HL-60/S4 (cell line): ENCODE results near the gene FAM107B.

ENCODE experiments used
- in situ Hi-C: fragments of 300-500 bp; cut with MboI; formaldehyde crosslinking; loops from 2 replicates; pipeline ENCODE4 v1.14.3; 2022; ENCODE audit warnings: low sequenced_read_pairs

The FAM107B gene

DNA sequence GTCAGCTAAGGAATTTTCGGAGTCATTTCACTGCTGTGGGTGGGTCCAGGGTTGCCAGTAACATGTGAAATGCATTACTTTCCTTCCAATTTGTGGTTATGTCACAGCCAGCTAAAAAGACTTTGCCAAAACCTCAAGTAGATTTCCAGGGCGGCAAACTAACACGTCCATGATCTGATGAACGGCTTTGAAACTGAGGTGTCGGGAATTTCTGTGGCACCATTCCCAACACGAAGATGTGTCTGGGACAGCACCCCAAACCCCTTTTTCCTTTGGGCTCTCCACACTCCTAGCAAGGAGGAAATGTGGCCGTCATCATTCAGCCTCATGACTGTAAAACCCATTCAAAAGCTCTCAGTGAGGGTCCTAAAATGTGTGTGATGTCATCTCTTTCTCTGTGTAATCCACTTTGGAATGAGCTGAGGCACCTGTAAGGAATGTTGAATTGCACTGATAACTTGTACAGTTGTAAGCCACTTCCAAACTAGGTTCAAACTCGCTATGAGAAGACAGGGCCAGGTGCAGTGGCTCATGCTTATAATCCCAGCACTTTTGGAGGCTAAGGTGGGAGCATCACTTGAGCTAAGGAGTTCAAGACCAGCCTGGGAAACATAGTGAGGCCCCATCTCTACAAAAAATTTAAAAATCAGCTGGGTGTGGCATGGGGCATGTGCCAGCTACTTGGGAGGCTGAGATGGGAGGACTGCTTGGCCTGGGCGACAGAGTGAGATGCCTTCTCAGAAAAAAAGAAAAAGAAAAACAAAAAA, 297.9 kb downstream of the FAM107B start:
- in situ Hi-C loops: no loop called here

DNA sequence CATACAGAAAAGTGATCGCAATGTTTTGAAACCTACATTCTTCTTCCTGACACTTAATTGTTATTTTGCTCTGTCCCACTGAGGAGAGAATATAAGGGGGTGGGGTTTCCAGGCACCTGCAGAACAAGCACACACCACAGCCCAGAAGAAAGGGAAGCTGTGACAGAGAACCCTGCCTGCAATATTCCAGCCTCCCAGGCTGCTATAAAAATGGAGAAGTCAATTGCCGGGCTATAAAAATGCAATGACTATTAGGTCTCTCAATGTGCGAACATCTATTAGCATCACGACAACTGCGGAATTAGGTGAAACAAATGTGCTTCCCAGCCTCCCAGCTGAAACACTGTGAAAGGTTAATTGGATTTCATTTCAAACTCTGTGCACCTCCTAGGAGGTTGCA, 298.7 kb downstream of the FAM107B start:
- in situ Hi-C loops: no loop called here

GRCh38 chr10:14474656-14475055, 300.0 kb downstream of the FAM107B start:
- in situ Hi-C loops: no loop called here

- in situ Hi-C loops: no loop called here
These were observed 303.8 kb downstream of the FAM107B start for GRCh38 chr10:14470920-14471319.

DNA sequence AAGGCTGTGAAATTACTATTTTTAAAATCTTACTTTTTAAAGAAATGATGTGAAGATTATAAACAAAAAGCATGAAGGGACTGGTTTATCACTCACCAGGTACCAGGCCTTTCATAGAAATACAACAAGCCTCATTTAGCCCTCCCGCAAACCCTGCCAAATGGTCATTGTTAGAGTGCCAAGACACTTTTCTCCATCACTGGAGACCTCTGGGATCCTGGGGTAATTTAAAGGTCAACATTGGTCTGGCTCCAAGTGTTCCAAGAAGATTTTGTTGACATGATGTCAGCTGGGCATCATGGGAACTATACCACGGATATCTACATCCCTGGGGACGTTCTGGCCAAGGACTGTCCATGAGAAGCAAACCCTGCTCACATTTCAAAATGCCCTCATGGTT, 306.0 kb downstream of the FAM107B start:
- in situ Hi-C loops: no loop called here
